Measurements from ENCODE around the gene PRR16.

PRR16 gene

DNA sequence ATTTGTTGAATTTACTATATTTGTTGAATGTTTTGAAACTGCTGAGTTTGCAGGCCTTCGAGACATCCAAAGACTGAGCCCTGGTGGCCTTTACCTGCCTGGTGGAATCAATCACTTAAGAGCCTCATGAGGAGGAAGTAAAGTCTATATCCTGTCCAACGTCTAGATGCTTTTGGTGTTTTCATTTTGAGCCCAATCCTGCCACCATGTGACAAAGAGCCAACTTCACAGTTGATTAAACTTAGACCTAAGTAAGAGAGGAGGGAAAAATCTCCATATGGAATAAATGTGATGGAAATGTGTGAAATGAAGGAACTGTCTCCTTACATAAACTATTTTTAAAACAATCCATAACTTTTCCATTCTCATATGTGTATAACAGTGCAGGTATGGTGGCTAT, 220.1 kb downstream of the PRR16 start:
- no peaks in the 10 kb centered on the region for H3K4me1 ChIP-seq (ENCODE audit: low read depth, poor library complexity, severe bottlenecking)
- no peaks in the 10 kb centered on the region for H3K36me3 ChIP-seq (ENCODE audit: insufficient read depth)
- H3K4me2 ChIP-seq, result no peak overlapping the region
- TF ChIP-seq, protein P1, sequence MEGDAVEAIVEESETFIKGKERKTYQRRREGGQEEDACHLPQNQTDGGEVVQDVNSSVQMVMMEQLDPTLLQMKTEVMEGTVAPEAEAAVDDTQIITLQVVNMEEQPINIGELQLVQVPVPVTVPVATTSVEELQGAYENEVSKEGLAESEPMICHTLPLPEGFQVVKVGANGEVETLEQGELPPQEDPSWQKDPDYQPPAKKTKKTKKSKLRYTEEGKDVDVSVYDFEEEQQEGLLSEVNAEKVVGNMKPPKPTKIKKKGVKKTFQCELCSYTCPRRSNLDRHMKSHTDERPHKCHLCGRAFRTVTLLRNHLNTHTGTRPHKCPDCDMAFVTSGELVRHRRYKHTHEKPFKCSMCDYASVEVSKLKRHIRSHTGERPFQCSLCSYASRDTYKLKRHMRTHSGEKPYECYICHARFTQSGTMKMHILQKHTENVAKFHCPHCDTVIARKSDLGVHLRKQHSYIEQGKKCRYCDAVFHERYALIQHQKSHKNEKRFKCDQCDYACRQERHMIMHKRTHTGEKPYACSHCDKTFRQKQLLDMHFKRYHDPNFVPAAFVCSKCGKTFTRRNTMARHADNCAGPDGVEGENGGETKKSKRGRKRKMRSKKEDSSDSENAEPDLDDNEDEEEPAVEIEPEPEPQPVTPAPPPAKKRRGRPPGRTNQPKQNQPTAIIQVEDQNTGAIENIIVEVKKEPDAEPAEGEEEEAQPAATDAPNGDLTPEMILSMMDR (conservative IDR thresholded peaks at IDR 0.05; ENCODE audit: low read depth, low read length), result no peak
- H3K9ac ChIP-seq, result no peak overlapping the region
- no peak overlapping the region for H3K4me3 ChIP-seq (IDR thresholded peaks at IDR 0.05; ENCODE audit: insufficient read depth, low read depth, low read length)
- H3K79me2 ChIP-seq (ENCODE audit: insufficient read depth, low read depth), result no peaks in the 10 kb centered on the region
- H3K27ac ChIP-seq, result no peak overlapping the region
- H3K27me3 ChIP-seq (ENCODE audit: insufficient read depth, low read depth), result no peaks in the 10 kb centered on the region
- H4K20me1 ChIP-seq (ENCODE audit: insufficient read depth), result no peaks in the 10 kb centered on the region
- no peak overlapping the region for H2AFZ ChIP-seq (ENCODE audit: low read depth)

DNA sequence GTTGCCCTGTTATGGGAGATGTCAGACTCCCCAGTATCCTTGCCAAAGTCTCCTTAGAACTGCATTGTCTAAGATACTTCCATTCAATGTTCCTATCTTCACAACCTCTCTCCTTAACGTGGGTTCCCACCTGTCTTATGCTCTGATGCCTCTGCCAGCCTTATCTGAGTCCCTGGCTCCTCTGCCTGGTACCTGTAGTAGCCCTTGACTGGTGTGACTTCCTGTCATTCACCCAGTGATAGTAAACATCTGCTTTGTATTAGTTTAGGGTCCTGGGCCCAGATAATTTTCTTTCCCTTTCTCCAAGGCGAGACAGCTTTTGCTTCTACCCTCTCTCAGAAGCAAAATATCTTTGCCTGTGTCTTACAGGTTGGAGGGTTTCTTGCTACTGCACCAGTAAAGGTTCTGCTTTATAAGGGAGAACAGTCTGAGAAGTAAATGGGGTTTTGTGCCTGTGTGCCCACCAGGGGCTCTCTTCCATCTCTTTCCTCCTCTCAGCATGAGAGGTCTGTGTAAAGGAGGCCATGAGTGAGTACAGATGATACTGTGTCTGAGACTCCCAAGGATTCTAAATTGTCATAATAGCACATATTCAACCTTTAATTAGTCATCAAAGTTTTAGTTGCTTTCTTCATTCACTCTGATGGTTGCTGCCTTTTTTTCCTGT, 220.8 kb downstream of the PRR16 start:
- no peaks in the 10 kb centered on the region for H3K4me1 ChIP-seq (ENCODE audit: low read depth, poor library complexity, severe bottlenecking)
- H3K9ac ChIP-seq, result no peak overlapping the region
- H3K36me3 ChIP-seq (ENCODE audit: insufficient read depth), result no peaks in the 10 kb centered on the region
- no peaks in the 10 kb centered on the region for H4K20me1 ChIP-seq (ENCODE audit: insufficient read depth)
- no peaks in the 10 kb centered on the region for H3K27me3 ChIP-seq (ENCODE audit: insufficient read depth, low read depth)
- H2AFZ ChIP-seq (ENCODE audit: low read depth), result no peak overlapping the region
- no peak overlapping the region for H3K27ac ChIP-seq
- TF ChIP-seq, protein P1 (conservative IDR thresholded peaks at IDR 0.05; ENCODE audit: low read depth, low read length), result no peak; the same call in 1 of the 2 replicates
- H3K79me2 ChIP-seq (ENCODE audit: insufficient read depth, low read depth), result no peaks in the 10 kb centered on the region
- H3K4me2 ChIP-seq, result no peak overlapping the region
- H3K4me3 ChIP-seq (IDR thresholded peaks at IDR 0.05; ENCODE audit: insufficient read depth, low read depth, low read length), result no peak overlapping the region

DNA sequence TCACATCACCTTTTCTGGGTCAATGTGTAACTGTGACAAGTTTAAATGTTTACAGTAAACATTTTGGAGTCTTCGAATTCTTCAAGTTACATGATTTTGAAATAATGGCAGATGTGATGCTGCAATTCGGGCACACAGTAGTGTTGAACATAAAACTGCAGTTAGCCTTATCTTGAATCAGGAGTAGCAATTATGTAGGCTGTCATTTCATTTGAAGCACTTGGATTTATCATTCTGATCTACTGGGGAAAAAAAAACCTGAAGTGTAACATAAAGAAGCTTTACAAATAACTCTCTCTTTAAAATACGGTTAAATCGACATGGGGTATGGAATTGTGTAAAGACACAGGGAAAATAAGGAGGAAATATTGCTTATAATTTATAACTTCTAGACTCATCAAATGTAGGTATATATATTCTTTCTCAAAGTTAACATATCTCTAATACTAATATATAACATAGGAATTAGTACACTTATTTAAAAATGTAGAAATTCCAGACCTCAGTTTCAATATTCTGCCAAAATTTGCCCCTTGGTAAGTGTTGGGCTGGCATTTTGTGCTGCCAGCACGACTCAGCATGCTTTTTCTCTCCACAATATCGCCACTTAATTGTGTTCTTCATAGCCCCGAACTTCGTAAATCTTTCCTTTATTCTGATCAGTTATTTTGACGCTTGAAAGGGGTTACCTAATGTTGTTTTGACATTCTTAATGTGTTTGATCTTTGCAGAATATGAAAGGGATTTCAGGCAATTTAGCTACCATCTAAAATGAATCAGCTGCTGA, 226.7 kb downstream of the PRR16 start:
- Histone ChIP-seq H3K4me1 (ENCODE audit: low read depth, poor library complexity, severe bottlenecking) (no peaks in the 10 kb centered on the region), H3K9ac (no peak overlapping the region), H3K4me3 (IDR thresholded peaks at IDR 0.05; ENCODE audit: insufficient read depth, low read depth, low read length) (no peak overlapping the region), H3K27me3 (ENCODE audit: insufficient read depth, low read depth) (no peaks in the 10 kb centered on the region), H3K36me3 (ENCODE audit: insufficient read depth) (no peaks in the 10 kb centered on the region), H3K27ac (no peak overlapping the region), H2AFZ (ENCODE audit: low read depth) (no peak overlapping the region), H3K4me2 (no peak overlapping the region), H3K79me2 (ENCODE audit: insufficient read depth, low read depth) (no peaks in the 10 kb centered on the region), H4K20me1 (ENCODE audit: insufficient read depth) (no peaks in the 10 kb centered on the region)
- TF ChIP-seq, protein P1 (conservative IDR thresholded peaks at IDR 0.05; ENCODE audit: low read depth, low read length), result no peak

DNA sequence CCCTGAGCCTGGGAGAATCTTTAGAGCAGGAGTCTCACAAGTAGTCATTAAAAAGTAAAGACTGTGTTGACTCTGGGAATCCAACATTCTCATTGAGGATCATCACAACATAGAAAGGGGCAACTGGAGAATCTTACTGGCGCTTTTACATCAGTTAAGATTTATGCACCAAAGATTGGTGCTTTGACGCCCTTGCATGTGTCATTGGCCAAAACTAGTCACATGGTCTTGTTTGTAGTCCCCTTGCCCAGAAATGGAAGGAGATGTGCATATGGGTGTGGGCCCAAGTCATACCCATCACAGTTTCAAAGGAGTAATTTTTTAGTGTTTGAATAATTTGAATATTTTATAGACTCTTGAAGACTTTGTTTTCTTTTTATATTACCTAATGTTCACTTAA, 228.2 kb downstream of the PRR16 start:
- Histone ChIP-seq H3K4me1 (ENCODE audit: low read depth, poor library complexity, severe bottlenecking) (no peaks in the 10 kb centered on the region), H3K4me3 (IDR thresholded peaks at IDR 0.05; ENCODE audit: insufficient read depth, low read depth, low read length) (no peak overlapping the region), H3K4me2 (no peak overlapping the region), H3K27me3 (ENCODE audit: insufficient read depth, low read depth) (no peaks in the 10 kb centered on the region), H4K20me1 (ENCODE audit: insufficient read depth) (no peaks in the 10 kb centered on the region), H3K36me3 (ENCODE audit: insufficient read depth) (no peaks in the 10 kb centered on the region), H3K9ac (no peak overlapping the region), H2AFZ (ENCODE audit: low read depth) (no peak overlapping the region), H3K27ac (no peak overlapping the region), H3K79me2 (ENCODE audit: insufficient read depth, low read depth) (no peaks in the 10 kb centered on the region)
- TF ChIP-seq, protein P1 (conservative IDR thresholded peaks at IDR 0.05; ENCODE audit: low read depth, low read length), result no peak

All from KMS-11 (cell line).